ENCODE data around the gene ARL11.

DNA sequence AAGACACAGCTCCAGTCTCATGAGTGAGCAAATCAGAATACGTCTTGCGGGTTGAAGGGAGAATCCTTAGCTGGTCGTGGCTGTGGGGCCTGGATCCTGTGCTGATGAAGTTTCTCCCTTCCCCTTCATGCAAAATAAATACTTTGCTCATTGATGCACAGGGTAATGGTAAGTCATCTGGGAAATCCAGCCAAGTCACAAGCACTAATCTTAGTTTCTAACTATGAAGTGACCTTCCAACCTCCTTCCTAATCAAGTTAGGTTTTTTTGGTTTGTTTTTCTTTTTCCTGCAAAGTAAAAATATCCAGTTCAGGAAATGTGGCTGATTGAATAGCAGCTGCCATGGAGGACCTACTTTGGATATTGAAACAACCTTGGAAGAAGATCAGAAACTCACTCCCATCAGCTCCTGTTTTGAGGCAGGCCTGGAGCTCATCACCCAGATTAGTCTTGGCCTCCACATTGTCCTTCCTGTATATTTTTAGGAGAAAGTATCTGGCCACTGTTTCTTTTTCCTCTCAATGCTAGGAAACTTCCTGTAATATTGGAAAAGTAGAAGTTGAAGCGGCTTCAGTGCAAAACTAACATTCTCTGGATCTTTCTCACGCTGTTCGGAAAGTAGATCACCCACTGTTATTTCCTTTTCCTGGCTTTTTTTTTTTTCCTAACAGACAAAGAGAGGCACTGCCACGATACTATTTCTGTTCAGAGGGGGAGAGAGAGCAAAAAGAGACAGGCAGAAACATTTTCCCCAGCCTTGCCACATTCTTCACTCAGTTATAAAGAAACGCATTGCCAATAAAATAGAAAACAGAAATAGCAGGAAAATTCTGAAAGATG lies 12.3 kb upstream of the ARL11 start:
- TF ChIP-seq POLR2AphosphoS5 (IDR thresholded peaks at IDR 0.05) (no peak), RAD21 (conservative IDR thresholded peaks at IDR 0.05) (no peak), SMC3 (conservative IDR thresholded peaks at IDR 0.05; ENCODE audit: poor library complexity) (no peak)
- TF ChIP-seq, protein P1, sequence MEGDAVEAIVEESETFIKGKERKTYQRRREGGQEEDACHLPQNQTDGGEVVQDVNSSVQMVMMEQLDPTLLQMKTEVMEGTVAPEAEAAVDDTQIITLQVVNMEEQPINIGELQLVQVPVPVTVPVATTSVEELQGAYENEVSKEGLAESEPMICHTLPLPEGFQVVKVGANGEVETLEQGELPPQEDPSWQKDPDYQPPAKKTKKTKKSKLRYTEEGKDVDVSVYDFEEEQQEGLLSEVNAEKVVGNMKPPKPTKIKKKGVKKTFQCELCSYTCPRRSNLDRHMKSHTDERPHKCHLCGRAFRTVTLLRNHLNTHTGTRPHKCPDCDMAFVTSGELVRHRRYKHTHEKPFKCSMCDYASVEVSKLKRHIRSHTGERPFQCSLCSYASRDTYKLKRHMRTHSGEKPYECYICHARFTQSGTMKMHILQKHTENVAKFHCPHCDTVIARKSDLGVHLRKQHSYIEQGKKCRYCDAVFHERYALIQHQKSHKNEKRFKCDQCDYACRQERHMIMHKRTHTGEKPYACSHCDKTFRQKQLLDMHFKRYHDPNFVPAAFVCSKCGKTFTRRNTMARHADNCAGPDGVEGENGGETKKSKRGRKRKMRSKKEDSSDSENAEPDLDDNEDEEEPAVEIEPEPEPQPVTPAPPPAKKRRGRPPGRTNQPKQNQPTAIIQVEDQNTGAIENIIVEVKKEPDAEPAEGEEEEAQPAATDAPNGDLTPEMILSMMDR (IDR thresholded peaks at IDR 0.05; ENCODE audit: poor library complexity, severe bottlenecking): no peak

Measured in neural cell (in vitro differentiated cells).